K562 (cell line): ENCODE results near the gene EMD. TPM values are rescaled to one million over a fixed set of nuclear protein-coding genes. Genes with fewer than 3 reads are reported as not detected.

Experiments used
- ATF1 ChIP-seq, 2 experiments: fragments of 450-650 bp in 1 of 2; IDR thresholded peaks; 2 replicates each; pipeline ENCODE4 v1.6.1; 2016; ENCODE audit warnings: missing compliant biosample characterization in 1 of 2, missing genetic modification characterization in 1 of 2
- BDP1 ChIP-seq: IDR thresholded peaks from 3 replicates; pipeline ENCODE4 v1.6.1; 2011; ENCODE audit not compliant: insufficient read length, insufficient read depth
- COPS2 ChIP-seq: fragments of 450-650 bp; conservative IDR thresholded peaks from 2 replicates; pipeline ENCODE4 v1.6.1; 2016; ENCODE audit warnings: mild to moderate bottlenecking, moderate library complexity
- CTBP1 ChIP-seq: fragments of 450-650 bp; IDR thresholded peaks from 2 replicates; pipeline ENCODE4 v1.6.1; 2016; ENCODE audit warnings: borderline replicate concordance
- ETS2 ChIP-seq: IDR thresholded peaks from 2 replicates; pipeline ENCODE4 v1.6.1; 2016; ENCODE audit warnings: borderline replicate concordance, missing genetic modification characterization, mild to moderate bottlenecking, moderate library complexity, missing compliant biosample characterization; ENCODE audit not compliant: poor library complexity, severe bottlenecking
- GTF2A2 ChIP-seq: IDR thresholded peaks from 2 replicates; pipeline ENCODE4 v1.6.1; 2016; ENCODE audit warnings: mild to moderate bottlenecking, missing genetic modification characterization, missing compliant biosample characterization
- KDM5B ChIP-seq: fragments of 200-600 bp; sonication (generic); IDR thresholded peaks from 2 replicates; pipeline ENCODE4 v1.6.1; 2012; ENCODE audit warnings: low read depth, mild to moderate bottlenecking, moderate library complexity, low read length, control low read depth, inconsistent platforms; ENCODE audit not compliant: insufficient replicate concordance
- MCM3 ChIP-seq: fragments of 450-650 bp; IDR thresholded peaks from 2 replicates; pipeline ENCODE4 v1.6.1; 2016
- PML ChIP-seq: IDR thresholded peaks from 2 replicates; pipeline ENCODE4 v1.6.1; 2012; ENCODE audit warnings: low read length, inconsistent platforms
- SAFB ChIP-seq: fragments of 200-400 bp; formaldehyde crosslinking; IDR thresholded peaks from 2 replicates; pipeline ENCODE4 v1.6.1; 2017; ENCODE audit warnings: low read depth, low read length, borderline replicate concordance
- SLC30A9 ChIP-seq: fragments of 250-450 bp; sonication (Bioruptor Pico); IDR thresholded peaks from 2 replicates; pipeline ENCODE4 v1.8.0; 2022; ENCODE audit warnings: mild to moderate bottlenecking, moderate library complexity
- TBP ChIP-seq: optimal IDR thresholded peaks from 2 replicates; pipeline ENCODE3; 2011; ENCODE audit warnings: low read depth, low read length, improper control_type of control experiment
- ZEB2 ChIP-seq: fragments of 450-650 bp; IDR thresholded peaks from 2 replicates; pipeline ENCODE4 v1.6.1; 2016
- ZNF140 ChIP-seq: fragments of 250-450 bp; sonication (Bioruptor Pico); IDR thresholded peaks from 2 replicates; pipeline ENCODE4 v1.8.0; 2021; ENCODE audit warnings: moderate library complexity, mild to moderate bottlenecking, inconsistent platforms
- ZNF583 ChIP-seq: fragments of 250-450 bp; sonication (Bioruptor Pico); IDR thresholded peaks from 2 replicates; pipeline ENCODE4 v1.4.0; 2020
- polyA plus RNA-seq, 8 experiments: library from polyadenylated mRNA; depleted of rRNA in 4 of 8; stranded (reverse) in 5 of 8; unstranded in 3 of 8; fragments of >200 nt; fragmentation: Nextera tagmentation in 2 of 8; fragmentation: Illumina TruSeq in 1 of 8; extraction: Ambion mirVana in 2 of 8; extraction: Trizol in 1 of 8; gene quantifications; 2 replicates each; pipeline versions ENCODE4 v1.2.1 to v1.2.3, GENCODE V29; 2011 to 2014; ENCODE audit warnings: inconsistent platforms in 1 of 8, missing spikeins in 1 of 8
- total RNA-seq, 7 experiments: library from RNA; depleted of rRNA in 6 of 7; stranded (reverse); fragments of >200 nt in 6 of 7; fragmentation: Illumina TruSeq in 2 of 7; extraction: Trizol in 2 of 7; gene quantifications; 2 replicates each; pipeline versions ENCODE4 v1.2.1 to v1.2.3, GENCODE V29; 2011 to 2021; ENCODE audit warnings: low replicate concordance in 1 of 7
- TF ChIP-seq, protein P1 (sequence below), 2 experiments: fragments of 450-650 bp; IDR thresholded peaks; 2 replicates each; pipeline ENCODE4 v1.6.1; 2018; ENCODE audit warnings: mild to moderate bottlenecking in 2 of 2, low read depth in 1 of 2; ENCODE audit not compliant: partially characterized antibody in 2 of 2
- TF ChIP-seq, protein P2 (sequence below), 2 experiments: fragments of 450-650 bp; IDR thresholded peaks; 2 replicates each; pipeline ENCODE4 v1.6.1; 2016
- TF ChIP-seq, protein P3 (sequence below): fragments of 250-450 bp; sonication (Bioruptor Pico); IDR thresholded peaks from 2 replicates; pipeline ENCODE4 v1.5.0; 2021
- TF ChIP-seq, protein P4 (sequence below), 3 experiments: fragments of 200-800 bp in 1 of 3; sonication (Bioruptor generic) in 1 of 3; sonication (generic) in 1 of 3; formaldehyde crosslinking in 1 of 3; IDR thresholded peaks; 2 replicates each; pipeline versions ENCODE4 v1.6.1 to v1.8.0; 2016 to 2022; ENCODE audit warnings: mild to moderate bottlenecking in 2 of 3, missing compliant biosample characterization in 2 of 3, missing genetic modification characterization in 2 of 3, missing genetic modification reagents in 1 of 3

The EMD gene
- total and polyA plus RNA-seq, 9 of the 15 experiments (the other 6 are each of a cell fraction or from before 2014, with no cell fraction given): 2.3 to 206 (median 61.9) TPM

DNA sequence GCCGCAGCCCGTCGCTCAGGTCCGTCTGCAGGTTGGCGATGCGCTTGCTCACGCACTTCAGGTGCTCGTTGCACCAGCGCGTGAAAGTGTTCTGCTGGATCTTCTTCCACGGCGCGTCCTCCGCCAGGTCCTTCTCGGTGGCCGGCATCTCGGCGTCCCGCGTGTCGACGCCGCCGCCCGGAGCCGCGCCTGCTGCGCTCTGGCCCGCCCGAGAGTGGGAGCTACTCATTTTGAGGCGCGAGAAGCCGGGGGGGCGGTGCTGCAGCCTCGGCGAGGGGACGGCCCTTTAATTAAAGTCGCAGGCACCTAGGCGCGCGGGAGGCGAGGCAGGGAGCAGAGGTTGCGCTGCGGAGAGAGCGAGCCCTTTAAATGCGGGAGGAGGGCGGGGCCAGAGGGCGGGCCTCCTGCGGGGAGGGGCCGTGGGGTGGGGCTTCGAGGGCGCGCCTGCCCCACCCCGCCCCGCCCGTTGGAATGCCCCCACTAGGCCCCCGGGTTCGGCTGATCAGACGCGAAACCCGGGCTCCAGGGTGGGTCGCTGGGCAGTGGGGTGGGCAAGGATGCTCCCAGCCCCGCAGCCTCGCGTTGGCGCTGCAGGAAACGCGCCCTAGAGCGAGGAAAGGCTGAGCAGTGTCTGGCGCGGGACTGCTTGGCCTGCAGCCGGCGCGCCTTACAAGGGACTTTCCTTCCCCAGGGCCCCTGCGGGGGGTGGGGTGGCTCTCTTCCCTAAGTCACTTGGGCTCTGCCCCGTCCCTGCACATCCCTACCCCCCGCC, 7.9 kb upstream of the EMD start (continued):
- TF ChIP-seq, protein P1, sequence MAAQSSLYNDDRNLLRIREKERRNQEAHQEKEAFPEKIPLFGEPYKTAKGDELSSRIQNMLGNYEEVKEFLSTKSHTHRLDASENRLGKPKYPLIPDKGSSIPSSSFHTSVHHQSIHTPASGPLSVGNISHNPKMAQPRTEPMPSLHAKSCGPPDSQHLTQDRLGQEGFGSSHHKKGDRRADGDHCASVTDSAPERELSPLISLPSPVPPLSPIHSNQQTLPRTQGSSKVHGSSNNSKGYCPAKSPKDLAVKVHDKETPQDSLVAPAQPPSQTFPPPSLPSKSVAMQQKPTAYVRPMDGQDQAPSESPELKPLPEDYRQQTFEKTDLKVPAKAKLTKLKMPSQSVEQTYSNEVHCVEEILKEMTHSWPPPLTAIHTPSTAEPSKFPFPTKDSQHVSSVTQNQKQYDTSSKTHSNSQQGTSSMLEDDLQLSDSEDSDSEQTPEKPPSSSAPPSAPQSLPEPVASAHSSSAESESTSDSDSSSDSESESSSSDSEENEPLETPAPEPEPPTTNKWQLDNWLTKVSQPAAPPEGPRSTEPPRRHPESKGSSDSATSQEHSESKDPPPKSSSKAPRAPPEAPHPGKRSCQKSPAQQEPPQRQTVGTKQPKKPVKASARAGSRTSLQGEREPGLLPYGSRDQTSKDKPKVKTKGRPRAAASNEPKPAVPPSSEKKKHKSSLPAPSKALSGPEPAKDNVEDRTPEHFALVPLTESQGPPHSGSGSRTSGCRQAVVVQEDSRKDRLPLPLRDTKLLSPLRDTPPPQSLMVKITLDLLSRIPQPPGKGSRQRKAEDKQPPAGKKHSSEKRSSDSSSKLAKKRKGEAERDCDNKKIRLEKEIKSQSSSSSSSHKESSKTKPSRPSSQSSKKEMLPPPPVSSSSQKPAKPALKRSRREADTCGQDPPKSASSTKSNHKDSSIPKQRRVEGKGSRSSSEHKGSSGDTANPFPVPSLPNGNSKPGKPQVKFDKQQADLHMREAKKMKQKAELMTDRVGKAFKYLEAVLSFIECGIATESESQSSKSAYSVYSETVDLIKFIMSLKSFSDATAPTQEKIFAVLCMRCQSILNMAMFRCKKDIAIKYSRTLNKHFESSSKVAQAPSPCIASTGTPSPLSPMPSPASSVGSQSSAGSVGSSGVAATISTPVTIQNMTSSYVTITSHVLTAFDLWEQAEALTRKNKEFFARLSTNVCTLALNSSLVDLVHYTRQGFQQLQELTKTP (IDR thresholded peaks at IDR 0.05; ENCODE audit: low read depth in 1 of 2, partially characterized antibody in 2 of 2): peak in 1 of 2 experiments; percentile 39
- TF ChIP-seq CTBP1 (peak; percentile 91), MCM3 (no peak), GTF2A2 (no peak), SAFB (peak; percentile 86), ETS2 (no peak), SLC30A9 (CRISPR knock-in tag) (no peak), PML (peak; percentile 38; the same call in 1 of the 2 replicates), KDM5B (peak; percentile 100), ZNF583 (CRISPR knock-in tag) (no peak), ZNF140 (CRISPR knock-in tag) (no peak), ATF1 (CRISPR knock-in tag; IDR thresholded peaks at IDR 0.05) (no peak), ATF1 (tag; IDR thresholded peaks at IDR 0.05) (peak; percentile 51), TBP (peak; percentile 93), ZEB2 (peak; percentile 66; the same call in 1 of the 2 replicates), COPS2 (no peak), BDP1 (no peak)
- TF ChIP-seq, protein P2, sequence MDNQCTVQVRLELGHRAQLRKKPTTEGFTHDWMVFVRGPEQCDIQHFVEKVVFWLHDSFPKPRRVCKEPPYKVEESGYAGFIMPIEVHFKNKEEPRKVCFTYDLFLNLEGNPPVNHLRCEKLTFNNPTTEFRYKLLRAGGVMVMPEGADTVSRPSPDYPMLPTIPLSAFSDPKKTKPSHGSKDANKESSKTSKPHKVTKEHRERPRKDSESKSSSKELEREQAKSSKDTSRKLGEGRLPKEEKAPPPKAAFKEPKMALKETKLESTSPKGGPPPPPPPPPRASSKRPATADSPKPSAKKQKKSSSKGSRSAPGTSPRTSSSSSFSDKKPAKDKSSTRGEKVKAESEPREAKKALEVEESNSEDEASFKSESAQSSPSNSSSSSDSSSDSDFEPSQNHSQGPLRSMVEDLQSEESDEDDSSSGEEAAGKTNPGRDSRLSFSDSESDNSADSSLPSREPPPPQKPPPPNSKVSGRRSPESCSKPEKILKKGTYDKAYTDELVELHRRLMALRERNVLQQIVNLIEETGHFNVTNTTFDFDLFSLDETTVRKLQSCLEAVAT (IDR thresholded peaks at IDR 0.05): peak; percentile 86 to 91
- TF ChIP-seq, protein P3, sequence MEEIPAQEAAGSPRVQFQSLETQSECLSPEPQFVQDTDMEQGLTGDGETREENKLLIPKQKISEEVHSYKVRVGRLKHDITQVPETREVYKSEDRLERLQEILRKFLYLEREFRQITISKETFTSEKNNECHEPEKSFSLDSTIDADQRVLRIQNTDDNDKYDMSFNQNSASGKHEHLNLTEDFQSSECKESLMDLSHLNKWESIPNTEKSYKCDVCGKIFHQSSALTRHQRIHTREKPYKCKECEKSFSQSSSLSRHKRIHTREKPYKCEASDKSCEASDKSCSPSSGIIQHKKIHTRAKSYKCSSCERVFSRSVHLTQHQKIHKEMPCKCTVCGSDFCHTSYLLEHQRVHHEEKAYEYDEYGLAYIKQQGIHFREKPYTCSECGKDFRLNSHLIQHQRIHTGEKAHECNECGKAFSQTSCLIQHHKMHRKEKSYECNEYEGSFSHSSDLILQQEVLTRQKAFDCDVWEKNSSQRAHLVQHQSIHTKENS (CRISPR knock-in tag): no peak
- TF ChIP-seq, protein P4, sequence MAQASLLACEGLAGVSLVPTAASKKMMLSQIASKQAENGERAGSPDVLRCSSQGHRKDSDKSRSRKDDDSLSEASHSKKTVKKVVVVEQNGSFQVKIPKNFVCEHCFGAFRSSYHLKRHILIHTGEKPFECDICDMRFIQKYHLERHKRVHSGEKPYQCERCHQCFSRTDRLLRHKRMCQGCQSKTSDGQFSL (CRISPR knock-in tag; IDR thresholded peaks at IDR 0.05): no peak
- TF ChIP-seq, protein P4 (tag; IDR thresholded peaks at IDR 0.05): no peak
